ENCODE results near the gene IGF2BP1.
"Not testable (repeated sequence)": the region's sequence is repeated elsewhere in the genome, so short reads cannot be mapped to it uniquely, and the experiment has no call there.

The IGF2BP1 gene

GRCh38 chr17:49054342-49055092, 57.3 kb downstream of the IGF2BP1 start:
- peak; percentile 26 for DNase-seq (ENCODE audit: low spot score)

DNA sequence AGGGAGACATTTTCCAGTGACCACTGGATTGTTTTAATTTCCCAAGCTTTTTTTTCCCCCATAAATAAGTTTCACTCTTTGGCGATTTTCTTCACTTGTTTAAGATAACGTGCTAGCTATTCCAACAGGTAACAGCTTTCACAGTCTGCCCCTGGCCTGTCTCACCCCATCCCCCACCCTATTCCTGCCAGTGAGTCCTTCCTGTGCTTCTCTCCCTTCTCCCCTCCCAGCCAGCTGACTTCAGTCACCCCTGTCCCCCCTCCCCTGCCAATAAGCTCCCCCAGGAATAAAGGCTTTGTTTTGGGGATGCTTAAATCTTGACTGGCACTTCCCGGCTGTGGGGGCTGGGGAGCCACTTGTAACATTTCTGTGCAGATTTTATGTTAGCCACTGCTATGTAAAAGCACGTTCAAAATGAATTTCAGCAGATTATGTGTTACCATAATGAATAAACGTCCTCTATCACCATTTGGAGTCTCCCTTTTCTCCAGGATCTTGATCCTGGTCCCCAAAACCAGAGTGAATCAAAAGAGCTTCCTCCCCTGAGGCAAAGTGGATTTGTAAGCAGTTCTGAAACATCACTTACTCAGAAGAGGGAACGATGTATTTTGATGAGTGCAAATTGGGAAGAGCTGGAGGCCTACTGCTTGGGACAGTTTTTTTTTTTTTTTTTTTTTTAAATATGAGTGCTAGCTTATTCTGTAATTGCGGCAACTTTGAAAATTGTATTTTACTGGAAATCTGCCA, 58.2 kb downstream of the IGF2BP1 start:
- no peak for DNase-seq (ENCODE audit: low spot score)

DNA sequence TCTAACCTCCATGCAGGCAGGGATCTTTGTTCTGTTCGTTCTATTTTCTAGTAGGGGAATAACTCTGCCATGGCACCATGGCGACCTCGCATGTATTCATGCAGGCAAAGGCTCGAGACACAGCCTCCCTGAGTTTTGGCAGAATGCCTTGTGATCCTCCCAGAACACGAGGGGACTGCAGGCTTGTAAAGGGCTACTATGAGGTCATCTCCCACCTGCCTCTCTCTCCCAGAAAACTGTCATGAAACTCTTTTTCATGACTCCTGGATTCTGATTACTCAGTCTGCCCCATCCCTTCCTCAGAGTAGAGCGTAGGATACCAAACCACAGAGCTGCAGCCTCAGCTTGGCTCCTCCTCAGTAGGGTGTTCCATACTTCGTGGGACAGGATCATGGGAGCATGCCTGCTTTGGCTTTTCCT, 64.3 kb downstream of the IGF2BP1 start:
- peak; percentile 31 for DNase-seq (ENCODE audit: low spot score)

DNA sequence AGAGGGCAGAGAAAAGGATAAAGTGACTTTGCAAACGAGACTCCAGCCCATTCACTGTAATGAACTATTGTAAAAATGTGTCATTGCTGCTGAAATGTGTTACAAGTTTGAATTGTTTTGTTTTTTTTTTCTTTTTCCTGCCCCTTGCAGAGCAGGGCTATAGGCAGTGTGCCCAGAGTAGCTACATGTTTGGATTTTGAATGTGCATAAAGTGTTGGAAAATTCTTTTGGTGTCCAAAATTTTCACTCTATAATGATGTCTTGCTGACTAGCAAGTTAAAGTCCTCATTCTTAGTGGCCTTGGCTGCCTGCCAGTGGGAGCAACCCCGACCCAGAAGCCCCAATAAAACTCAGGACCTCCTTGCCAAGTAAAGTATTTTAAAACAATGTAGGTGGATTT, 66.5 kb downstream of the IGF2BP1 start:
- DNase-seq (ENCODE audit: low spot score), result no peak

- DNase-seq (ENCODE audit: low spot score), result no peak
Observed at GRCh38 chr17:49067163-49067562, 70.0 kb downstream of the IGF2BP1 start.

DNA sequence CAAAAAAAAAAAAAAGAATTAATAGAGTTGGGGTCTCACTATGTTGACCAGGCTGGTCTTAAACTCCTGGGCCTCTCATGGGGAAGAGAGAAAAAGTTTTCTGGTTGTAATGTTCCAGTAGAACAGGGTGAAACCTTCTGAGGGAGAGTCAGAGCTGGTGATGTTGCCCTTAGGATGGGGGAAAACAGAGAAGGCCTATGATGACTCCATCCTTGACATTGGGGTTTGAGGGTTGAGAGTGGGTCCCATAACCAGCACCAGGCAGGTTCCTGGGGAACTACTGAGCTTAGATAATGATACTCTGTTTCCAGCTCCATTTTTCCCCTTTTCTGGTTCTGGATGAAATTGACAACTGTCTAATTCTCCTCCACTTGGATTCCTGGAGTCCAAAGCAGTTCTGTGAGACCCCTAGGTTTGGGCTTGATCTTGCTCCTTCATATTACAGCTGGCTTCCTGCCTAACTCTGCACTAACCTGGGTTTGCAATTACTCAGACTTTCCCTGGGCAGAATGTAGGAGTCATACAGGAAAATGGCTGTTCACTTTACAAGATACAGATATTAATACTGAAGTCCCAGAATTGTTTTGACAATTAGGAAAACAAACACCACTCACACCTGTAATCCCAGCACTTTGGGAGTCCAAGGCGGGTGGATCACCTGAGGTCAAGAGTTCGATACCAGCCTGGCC, 72.5 kb downstream of the IGF2BP1 start:
- no peak for DNase-seq (ENCODE audit: low spot score)

GRCh38 chr17:49071106-49071505, 73.9 kb downstream of the IGF2BP1 start:
- DNase-seq (ENCODE audit: low spot score), result no peak

DNA sequence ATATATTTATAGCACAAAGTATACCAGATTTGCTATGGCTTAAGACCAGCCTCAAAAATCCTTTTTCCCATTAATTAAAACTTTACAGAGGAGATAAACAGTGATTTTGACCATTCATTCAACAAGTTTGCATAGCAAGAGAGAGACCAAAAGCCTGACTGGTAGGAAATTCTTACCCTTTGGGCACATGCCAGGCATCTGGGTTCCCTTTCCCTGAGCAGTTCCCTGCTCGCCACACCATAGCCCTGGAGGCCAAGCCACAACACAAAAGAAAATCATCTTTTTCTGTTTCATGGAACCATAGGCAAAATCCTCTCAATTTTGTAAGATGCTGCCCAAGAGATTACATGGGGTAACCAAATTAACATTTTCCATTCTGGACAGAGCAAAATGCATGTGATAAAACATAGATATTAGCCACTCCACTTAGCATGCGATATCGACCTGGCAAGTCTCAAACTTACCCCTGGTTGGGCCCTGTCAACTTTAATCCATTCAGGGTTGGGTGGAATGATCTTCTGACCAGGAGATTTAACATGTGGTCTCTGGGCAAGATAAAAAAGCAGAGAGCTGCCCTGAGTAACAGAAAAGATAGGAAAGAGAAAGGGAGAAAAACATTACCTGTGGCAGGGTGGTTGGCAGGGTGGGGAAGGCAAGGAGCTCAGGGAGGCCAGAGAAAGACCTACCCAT, 77.8 kb downstream of the IGF2BP1 start:
- no peak for DNase-seq (ENCODE audit: low spot score)

GRCh38 chr17:49076573-49077384, 79.6 kb downstream of the IGF2BP1 start:
- DNase-seq (ENCODE audit: low spot score), result no peak

GRCh38 chr17:49078248-49078647, 81.1 kb downstream of the IGF2BP1 start:
- no peak for DNase-seq (ENCODE audit: low spot score)

- no peak for DNase-seq (ENCODE audit: low spot score)
Observed at GRCh38 chr17:49079840-49080663, 82.9 kb downstream of the IGF2BP1 start.

GRCh38 chr17:49082231-49082630, 85.0 kb downstream of the IGF2BP1 start:
- DNase-seq (ENCODE audit: low spot score), result no peak

- not testable (repeated sequence) for DNase-seq (ENCODE audit: low spot score)
Observed at GRCh38 chr17:49085046-49085445, 87.9 kb downstream of the IGF2BP1 start.

DNA sequence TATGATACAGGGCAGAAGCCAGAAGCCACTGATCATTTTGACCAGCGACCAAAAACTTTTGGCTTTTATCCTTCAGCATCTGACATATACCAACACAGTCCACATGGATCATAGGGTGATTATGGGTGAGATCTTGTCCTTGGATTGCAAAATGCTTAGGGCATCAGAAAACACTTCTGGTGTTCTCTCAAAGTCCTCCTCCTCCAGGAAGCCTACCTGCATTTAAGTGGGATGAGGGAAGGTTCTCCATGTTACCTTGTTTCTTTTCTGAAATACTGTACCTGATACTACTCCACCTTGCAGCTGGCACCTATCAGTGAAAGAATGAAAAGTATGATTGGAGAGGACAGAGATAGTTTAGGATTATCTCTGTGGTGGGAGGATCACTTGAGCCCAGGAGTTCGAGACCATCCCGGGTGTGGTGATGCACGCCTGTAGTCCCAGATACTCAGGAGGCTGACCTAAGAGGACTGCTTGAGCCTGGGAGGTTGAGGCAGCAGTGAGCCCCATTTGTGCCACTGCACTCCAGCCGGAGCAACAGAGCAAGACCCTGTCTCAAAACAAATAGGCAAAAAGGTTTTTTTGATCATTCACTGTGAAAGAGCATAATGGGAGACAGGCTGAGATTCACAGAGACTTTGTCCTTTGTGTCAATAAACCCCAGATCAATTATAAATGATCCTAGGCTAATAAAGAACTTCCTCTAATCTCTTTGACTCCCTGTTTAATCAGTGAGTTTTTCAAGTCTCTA, 88.6 kb downstream of the IGF2BP1 start:
- DNase-seq (ENCODE audit: low spot score), result no peak

DNA sequence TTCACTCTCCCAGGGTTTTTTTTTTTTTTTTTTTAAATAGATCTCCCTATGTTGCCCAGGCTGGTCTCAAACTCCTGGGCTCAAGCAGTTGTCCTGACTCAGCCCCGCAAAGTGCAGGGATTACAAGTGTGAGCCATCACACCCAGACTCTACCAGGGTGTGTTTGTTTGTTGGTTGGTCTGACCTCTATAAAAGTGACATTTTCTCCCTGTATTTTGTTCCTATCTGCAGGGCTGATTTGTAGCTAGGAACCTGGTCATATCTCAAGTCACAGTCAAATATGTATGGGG, 89.1 kb downstream of the IGF2BP1 start:
- DNase-seq (ENCODE audit: low spot score), result no peak

DNA sequence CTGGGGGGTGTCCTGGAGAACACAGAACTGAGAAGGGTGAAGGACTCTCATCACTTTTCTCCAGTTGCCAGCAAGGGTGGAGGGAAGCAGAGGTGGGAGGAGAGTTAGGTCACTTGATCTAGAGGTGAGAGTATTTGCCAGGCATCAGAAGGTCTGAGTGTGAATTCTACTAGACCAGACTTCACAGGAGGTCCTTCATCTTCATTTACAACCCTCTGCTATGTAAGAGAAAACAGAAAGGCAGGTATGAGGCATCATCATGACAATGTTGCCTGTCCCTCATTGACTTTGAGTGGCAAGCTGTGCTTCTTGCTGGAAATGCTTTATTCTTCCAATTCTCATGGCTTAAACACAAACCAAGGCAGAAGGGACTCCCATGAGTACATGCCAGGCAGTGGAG, 89.5 kb downstream of the IGF2BP1 start:
- no peak for DNase-seq (ENCODE audit: low spot score)

DNA sequence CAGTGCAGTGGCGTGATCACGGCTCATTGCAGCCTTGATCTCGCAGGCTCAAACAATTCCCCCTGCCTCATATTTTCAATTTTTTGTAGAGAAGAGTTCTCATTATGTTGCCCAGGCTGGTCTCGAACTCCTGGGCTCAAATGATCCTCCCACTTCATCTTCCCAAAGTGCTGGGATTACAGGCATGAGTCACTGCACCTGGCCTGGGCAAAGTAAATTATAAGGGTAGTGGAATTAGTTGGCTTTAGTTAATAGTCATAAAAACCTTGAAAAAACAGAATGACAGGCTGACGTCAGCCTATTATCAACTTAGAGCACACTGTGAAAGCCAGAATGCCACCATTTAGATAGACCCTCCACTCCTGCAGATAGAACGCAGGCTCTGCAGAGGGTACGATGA, 91.9 kb downstream of the IGF2BP1 start:
- no peak for DNase-seq (ENCODE audit: low spot score)

DNA sequence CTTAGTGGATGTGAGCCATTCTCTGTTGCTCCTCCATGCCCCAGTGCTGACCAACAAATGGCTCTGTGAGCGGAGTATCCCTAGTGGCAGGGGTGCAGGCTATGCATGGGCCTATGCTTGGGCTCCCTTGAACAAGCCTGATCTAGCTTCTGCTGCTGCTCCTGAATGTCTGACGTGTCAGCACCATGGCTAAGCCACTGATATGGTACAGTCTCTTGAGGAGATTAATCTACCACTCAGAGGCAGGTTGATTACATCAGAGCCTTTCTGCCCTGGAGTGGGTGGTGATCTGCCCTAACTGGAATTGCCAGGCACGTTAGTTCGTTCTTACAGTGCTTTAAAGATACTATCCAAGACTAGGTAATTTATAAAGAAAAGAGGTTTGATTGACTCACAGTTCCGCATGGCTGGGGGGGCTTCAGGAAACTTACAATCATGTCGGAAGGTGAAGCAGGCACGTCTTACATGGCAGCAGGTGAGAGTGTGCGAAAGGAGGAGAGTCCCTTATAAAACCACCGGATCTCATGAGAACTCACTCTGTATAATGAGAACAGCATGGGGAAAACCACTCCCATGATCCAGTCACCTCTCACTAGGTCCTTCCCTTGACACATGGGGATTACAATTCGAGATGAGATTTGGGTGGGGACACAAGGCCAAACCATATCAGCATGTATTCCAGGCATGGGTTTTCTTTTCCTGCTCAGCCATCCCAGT, 93.9 kb downstream of the IGF2BP1 start:
- no peak for DNase-seq (ENCODE audit: low spot score)

- no peak for DNase-seq (ENCODE audit: low spot score)
Observed at GRCh38 chr17:49093131-49093530, 95.9 kb downstream of the IGF2BP1 start.
